Thyroid gland (tissue), 4 donors: ENCODE results near the gene IQGAP2.

Experiments used
- CTCF ChIP-seq, 6 experiments: fragments of 200-600 bp in 3 of 6; fragments of 450-650 bp in 3 of 6; sonication (generic) in 3 of 6; IDR thresholded peaks; one replicate each; pipeline ENCODE4 v1.5.1; 2016 to 2019; ENCODE audit warnings: antibody characterized with exemption in 6 of 6, mild to moderate bottlenecking in 2 of 6, inconsistent platforms in 1 of 6, moderate library complexity in 1 of 6
- POLR2A ChIP-seq, 2 donors: fragments of 450-650 bp; IDR thresholded peaks; one replicate each; pipeline ENCODE4 v1.6.1; 2017; ENCODE audit warnings: antibody characterized with exemption in 2 of 2, mild to moderate bottlenecking in 2 of 2, moderate library complexity in 1 of 2

GRCh38 chr5:76592692-76593091 lies 189.6 kb downstream of the IQGAP2 start:
- TF ChIP-seq CTCF (IDR thresholded peaks at IDR 0.05) (no peak), POLR2A (IDR thresholded peaks at IDR 0.05) (no peak)
